ENCODE measurements around the gene SAE1.

GRCh38 chr19:47239152-47239551, 108.5 kb downstream of the SAE1 start:
- TF ChIP-seq POLR2AphosphoS5 (IDR thresholded peaks at IDR 0.05): no peak
- TF ChIP-seq, protein P1, sequence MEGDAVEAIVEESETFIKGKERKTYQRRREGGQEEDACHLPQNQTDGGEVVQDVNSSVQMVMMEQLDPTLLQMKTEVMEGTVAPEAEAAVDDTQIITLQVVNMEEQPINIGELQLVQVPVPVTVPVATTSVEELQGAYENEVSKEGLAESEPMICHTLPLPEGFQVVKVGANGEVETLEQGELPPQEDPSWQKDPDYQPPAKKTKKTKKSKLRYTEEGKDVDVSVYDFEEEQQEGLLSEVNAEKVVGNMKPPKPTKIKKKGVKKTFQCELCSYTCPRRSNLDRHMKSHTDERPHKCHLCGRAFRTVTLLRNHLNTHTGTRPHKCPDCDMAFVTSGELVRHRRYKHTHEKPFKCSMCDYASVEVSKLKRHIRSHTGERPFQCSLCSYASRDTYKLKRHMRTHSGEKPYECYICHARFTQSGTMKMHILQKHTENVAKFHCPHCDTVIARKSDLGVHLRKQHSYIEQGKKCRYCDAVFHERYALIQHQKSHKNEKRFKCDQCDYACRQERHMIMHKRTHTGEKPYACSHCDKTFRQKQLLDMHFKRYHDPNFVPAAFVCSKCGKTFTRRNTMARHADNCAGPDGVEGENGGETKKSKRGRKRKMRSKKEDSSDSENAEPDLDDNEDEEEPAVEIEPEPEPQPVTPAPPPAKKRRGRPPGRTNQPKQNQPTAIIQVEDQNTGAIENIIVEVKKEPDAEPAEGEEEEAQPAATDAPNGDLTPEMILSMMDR (IDR thresholded peaks at IDR 0.05): no peak
- TF ChIP-seq POLR2A (IDR thresholded peaks at IDR 0.05): no peak
